GM10847 (cell line): ENCODE data around the gene ACSF2.

ENCODE experiments used
- POLR2A ChIP-seq: IDR thresholded peaks from 2 replicates; pipeline ENCODE4 v1.6.1; 2011; ENCODE audit not compliant: insufficient read length; ENCODE audit errors: extremely low read depth

ACSF2 gene

DNA sequence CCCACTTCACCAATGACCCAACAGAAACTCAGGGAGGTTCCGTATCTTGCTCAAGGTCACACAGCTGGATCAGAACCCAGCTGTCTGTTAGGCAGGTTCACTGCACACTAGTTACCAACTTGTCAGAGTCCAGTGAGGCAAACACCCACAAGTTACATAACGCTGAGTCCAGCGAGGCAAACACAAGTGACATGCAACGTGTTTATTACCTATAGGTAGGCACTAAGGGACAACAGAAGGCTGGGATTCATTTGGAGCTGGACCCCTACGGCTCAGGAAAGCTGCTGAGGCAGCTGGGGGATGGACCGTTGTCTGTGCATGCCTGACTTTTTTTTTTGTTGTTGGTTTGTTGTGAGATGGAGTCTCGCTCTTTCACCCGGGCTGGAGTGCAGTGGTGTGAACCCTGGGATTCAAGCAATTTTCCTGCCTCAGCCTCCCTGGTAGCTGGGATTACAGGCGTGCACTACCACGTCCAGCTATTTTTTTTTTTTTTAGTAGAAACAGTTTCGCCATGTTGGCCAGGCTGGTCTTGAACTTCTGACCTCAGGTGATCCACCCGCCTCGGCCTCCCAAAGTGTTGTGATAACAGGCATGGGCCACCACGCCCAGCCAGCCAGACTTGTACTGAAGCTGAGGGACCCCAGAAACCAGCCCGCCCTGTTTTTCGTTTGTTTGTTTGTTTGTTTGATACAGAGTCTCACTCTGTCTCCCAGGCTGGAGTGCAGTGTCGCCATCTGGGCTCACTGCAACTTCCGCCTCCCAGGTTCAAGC lies 50.7 kb downstream of the ACSF2 start:
- no peak for TF ChIP-seq POLR2A

GRCh38 chr17:50477976-50478375 lies 52.0 kb downstream of the ACSF2 start:
- no peak for TF ChIP-seq POLR2A

- peak; percentile 90 for TF ChIP-seq POLR2A
These were observed 52.7 kb downstream of the ACSF2 start, which contains the start of gene RSAD1 for GRCh38 chr17:50478391-50479381. TSS of gene RSAD1 (plus strand) at chr17:50478860. CDS start at chr17:50478885, 25 bp downstream.

DNA sequence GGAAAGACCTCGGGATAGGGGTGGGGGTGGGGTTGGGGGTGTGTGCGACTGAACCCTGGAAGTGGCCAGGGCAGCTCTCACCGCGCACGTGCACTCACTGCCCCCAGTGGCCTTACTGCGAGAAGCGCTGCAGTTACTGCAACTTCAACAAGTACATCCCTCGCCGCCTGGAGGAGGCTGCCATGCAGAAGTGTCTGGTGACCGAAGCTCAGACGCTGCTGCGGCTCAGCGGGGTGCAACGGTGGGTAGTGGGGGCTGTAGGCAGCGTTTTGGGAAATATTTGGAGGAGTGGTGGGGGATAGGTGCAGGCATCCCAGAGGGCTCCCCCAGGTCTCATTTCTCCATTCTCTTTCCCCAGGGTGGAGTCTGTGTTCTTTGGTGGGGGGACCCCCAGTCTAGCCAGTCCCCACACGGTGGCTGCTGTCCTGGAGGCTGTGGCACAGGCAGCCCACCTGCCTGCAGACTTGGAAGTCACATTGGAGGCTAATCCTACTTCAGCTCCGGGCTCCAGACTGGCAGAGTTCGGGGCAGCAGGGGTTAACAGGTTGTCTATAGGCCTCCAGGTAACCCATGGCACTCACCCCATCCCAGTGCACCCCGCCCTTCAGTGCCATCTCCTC lies 53.6 kb downstream of the ACSF2 start:
- no peak for TF ChIP-seq POLR2A

GRCh38 chr17:50480142-50480764 lies 54.2 kb downstream of the ACSF2 start:
- TF ChIP-seq POLR2A, result no peak

DNA sequence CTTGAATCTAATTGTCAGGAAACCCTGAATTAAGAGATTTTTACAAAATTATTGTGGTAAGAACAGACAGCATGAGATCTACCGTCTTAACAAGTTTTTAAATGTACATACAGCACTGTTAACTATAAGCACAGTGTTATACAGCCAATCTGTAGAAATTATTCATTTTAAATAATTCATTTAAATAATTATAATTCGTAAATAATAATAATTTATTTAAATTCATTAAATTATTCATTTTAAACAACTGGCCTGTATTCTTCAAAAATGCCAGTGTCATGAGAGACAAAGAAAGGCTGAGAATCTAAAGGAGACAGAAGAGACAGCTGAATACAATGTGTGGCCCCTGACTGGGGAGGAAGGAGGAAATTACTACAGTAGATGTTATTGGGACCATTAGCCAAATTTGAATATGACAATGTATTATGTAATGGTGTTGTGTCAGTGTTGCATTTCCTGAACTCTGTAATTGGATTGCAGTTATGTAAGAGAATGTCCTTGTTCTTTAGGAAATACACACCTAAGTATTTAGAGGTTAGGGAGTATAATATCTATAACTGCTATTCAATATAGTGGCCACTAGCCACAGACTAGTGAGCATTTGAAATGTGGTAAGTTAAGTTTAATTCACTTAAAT lies 55.0 kb downstream of the ACSF2 start:
- TF ChIP-seq POLR2A, result no peak

DNA sequence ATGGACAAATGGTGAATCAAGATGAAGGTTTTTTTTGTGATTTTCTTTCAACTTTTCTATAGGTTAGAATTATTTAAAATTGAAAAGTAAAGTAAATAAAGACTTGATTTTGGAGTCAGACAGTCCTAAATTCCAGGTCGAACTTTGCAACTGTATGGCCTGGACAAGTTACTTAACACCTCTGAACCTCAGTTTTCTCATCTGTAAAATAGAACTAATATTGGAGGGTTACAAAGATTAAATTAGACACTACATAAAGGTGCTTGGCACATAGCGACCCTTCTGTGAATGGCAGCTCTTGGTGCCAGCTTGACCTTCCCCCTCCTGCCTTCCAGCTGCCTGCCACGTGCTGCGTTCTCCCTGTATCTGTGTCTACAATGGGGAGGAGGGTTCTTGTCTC lies 55.6 kb downstream of the ACSF2 start:
- no peak for TF ChIP-seq POLR2A

- TF ChIP-seq POLR2A, result no peak
These were observed 56.1 kb downstream of the ACSF2 start for GRCh38 chr17:50482110-50482509.

DNA sequence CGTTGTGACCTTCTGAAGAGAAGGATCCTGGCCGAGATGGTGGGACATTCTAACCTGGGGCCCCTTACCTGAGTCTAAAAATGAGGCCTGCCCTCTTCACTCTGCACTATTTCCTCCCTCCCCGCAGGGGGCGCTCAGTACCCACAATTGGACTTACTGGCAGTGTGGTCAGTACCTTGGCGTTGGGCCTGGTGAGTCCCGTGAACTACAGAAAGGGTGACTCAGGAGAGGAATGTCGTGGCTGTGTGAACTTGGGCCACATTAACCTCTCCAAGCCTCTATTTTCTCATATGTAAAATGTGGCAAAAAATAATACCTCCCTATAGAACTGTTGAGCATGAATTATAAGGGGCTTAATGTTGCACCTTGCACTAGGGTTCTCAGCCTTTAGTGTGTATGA lies 56.5 kb downstream of the ACSF2 start:
- TF ChIP-seq POLR2A, result no peak

GRCh38 chr17:50483266-50483665 lies 57.2 kb downstream of the ACSF2 start:
- TF ChIP-seq POLR2A, result no peak

DNA sequence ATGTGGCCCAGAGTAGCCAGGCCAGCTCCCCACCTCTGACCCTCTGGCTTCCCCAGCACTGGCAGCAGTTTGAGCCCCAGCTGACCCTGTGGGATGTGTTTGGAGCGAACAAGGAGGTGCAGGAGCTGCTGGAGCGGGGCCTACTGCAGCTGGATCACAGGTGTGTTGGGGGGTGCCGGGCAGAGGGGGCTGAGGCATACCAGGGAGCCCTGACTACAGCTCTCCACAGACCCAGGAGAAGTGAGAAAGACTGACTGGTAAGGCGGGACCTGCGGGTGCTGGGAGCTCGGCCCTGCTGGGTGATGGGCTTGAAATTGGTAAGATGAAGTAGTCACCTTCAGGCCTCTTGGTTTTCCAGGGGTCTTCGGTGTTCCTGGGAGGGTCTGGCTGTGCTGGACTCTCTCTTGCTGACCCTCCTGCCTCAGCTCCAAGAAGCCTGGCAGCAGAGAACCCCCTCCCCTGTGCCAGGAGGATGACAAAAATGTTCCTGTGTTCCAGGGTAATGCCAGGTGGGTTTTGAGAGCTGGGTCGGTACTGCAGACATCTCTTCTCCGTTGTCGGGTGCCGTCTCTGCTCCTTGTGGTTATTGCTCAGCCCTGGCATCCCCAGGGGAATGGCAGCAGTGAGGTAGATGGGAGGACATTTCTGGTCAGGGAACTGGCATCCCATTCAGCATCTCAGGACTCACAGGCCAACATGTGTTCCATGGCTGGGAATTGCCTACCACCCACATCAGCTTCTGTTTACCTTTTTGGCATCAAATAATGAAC lies 58.6 kb downstream of the ACSF2 start:
- TF ChIP-seq POLR2A, result no peak

DNA sequence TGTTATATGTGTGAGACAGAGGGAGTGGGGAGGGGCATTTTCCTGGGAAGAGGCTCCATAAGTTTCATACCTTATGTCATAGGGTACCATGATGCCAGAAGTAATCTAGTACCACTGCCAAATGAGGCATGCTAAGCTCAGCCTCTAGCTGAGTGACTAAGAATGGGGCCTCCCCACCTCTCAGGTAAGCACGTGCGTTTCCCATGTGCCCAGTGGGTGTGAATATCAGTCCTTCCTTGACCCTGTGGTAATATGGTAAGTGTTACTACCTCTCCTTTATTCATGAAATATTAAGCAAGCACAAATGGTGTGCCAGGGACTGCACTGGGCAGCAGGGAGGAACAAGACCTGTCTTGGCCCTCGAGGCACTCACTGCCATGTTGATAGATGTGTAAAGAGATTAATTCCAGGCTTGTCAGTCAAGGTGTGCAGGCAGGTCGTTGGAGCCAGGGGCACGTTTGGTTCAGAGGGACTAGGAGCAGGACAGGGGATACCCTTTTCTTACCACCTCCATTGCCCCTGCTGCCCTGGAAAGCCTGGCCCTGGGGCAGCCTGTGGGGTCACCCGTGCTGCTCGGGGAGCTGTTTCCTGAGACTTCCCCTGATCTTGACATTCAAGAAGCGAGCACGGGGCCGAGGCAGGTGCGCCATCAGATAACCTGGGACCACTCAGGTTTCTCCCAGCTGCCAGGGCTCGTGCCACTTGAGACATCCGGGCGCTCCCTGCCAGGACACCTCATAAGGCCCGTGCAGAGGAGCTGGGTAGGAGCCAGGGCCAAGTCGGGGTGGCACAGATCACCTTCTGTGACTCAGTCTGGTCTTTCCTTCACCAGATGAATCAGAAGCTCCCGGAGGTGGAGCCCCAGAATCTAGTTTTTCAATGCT lies 61.4 kb downstream of the ACSF2 start:
- no peak for TF ChIP-seq POLR2A

- TF ChIP-seq POLR2A, result no peak
These were observed 62.9 kb downstream of the ACSF2 start for GRCh38 chr17:50488880-50489279.
